Body of pancreas (tissue), 4 donors: Measurements from ENCODE around the gene PRPH.

Source experiments
- CTCF ChIP-seq, 7 experiments: fragments of 450-650 bp in 4 of 7; fragments of 200-600 bp in 3 of 7; sonication (generic) in 3 of 7; IDR thresholded peaks; one replicate each; pipeline ENCODE4 v1.5.1; 2016 to 2019; ENCODE audit warnings: antibody characterized with exemption in 7 of 7
- POLR2A ChIP-seq, 3 donors: fragments of 450-650 bp; IDR thresholded peaks; one replicate each; pipeline ENCODE4 v1.6.1; 2016; ENCODE audit warnings: antibody characterized with exemption in 3 of 3, mild to moderate bottlenecking in 2 of 3

GRCh38 chr12:49325606-49326005, 30.7 kb downstream of the PRPH start:
- TF ChIP-seq CTCF (IDR thresholded peaks at IDR 0.05), result no peak
- TF ChIP-seq POLR2A (IDR thresholded peaks at IDR 0.05), result no peak
